ENCODE measurements around the gene TLX1. TPM values are rescaled to one million over a fixed set of nuclear protein-coding genes. Genes with fewer than 3 reads are reported as not detected.

Gene TLX1
- total RNA-seq, 1 experiment from 2014 or later: not detected

DNA sequence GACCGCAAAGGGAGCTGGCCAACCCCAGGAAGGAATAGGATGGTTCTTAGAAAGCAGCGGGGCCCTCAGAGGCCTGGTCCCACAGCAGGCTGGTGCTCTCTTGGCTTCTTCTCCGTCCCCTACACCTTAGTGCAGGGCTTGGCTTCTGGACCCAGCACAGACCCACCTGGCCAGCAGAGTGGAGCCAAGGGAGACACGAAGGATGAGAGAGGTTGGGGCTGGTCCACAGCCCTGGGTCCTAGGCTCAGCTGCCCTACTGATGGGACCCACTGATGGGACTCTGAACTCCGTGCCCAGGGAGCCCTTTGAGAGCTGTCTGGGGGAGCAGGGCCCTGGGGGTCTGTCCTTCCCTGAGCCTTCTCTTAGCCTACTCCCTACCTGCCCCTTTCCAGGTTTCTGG, 6.2 kb upstream of the TLX1 start:
- Mint-ChIP-seq H3K9me3 (ENCODE audit: unreplicated experiment) (no peaks in the 10 kb centered on the region), H3K27ac (ENCODE audit: low read depth, unreplicated experiment) (no peak overlapping the region), H3K4me1 (ENCODE audit: insufficient read depth, unreplicated experiment) (no peaks in the 10 kb centered on the region), H3K27me3 (ENCODE audit: insufficient read depth, unreplicated experiment) (peaks cover 67% of the 10 kb centered on the region), H3K4me3 (ENCODE audit: unreplicated experiment) (no peak overlapping the region), H3K36me3 (ENCODE audit: insufficient read depth, unreplicated experiment) (no peaks in the 10 kb centered on the region)
- DNase-seq (ENCODE audit: unreplicated experiment): no peak
- BruUV-seq (replicated peaks): no TSS peak
- TF ChIP-seq, protein P1, sequence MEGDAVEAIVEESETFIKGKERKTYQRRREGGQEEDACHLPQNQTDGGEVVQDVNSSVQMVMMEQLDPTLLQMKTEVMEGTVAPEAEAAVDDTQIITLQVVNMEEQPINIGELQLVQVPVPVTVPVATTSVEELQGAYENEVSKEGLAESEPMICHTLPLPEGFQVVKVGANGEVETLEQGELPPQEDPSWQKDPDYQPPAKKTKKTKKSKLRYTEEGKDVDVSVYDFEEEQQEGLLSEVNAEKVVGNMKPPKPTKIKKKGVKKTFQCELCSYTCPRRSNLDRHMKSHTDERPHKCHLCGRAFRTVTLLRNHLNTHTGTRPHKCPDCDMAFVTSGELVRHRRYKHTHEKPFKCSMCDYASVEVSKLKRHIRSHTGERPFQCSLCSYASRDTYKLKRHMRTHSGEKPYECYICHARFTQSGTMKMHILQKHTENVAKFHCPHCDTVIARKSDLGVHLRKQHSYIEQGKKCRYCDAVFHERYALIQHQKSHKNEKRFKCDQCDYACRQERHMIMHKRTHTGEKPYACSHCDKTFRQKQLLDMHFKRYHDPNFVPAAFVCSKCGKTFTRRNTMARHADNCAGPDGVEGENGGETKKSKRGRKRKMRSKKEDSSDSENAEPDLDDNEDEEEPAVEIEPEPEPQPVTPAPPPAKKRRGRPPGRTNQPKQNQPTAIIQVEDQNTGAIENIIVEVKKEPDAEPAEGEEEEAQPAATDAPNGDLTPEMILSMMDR (IDR thresholded peaks at IDR 0.05; ENCODE audit: unreplicated experiment): no peak
- intact Hi-C loops (cut with micrococcal nuclease): no loop called here
- CTCF ChIA-PET: interaction anchor here (0.9 to 4.4 kb wide), 3 partner anchors 17 to 37 kb away, joined by 3 to 50 read pairs (median 5); no protein-coding TSS in a partner anchor
- POLR2A ChIA-PET: no interaction called here

DNA sequence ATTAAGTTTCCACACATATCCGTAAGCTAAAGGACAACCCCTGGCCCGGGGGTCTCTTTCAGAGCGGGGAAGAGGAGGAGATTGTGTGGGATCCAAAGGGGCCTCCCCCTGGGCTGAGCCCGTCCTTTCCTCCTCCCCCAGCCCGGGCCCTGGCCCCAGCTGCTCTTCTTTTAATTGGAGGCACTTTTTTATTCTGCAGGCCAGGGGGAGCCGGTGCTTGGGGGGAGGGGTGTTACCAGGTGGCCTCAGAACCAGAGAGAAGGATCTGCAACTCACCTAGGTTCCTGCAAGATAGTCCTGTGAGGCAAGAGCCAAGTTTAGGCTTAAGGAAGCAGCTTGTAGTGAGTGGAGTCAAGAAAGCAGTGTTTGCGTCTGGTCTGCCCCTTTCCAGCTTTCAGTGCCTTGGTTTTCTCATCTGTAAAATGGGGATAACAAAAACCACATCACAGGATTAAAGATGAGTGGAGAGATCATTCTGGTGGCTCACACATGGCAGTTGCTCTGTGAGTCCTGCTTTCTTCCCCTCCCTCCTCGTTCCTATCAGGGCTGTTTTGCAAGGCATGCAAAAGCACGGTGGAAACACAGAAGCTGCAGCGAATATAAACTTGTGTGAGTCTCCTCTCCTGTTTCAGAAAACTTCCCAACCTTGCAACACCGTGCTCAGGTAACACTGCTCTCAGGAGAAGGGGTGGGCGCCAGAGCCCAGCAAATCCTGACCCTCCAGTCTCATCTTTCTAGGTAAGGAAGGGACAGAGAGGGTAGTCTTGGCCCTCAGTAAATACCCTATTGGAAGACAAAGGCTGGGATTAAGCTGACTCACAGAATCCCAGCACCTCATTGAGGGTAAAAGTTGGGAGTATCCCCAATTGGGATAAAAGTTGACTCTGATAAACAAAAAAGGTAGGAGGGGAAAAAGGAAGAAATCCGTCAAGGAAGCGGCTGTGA, 4.1 kb upstream of the TLX1 start:
- Mint-ChIP-seq H3K36me3 (ENCODE audit: insufficient read depth, unreplicated experiment) (no peaks in the 10 kb centered on the region), H3K27ac (ENCODE audit: low read depth, unreplicated experiment) (no peak overlapping the region), H3K27me3 (ENCODE audit: insufficient read depth, unreplicated experiment) (peaks cover 49% of the 10 kb centered on the region), H3K9me3 (ENCODE audit: unreplicated experiment) (no peaks in the 10 kb centered on the region), H3K4me1 (ENCODE audit: insufficient read depth, unreplicated experiment) (no peaks in the 10 kb centered on the region), H3K4me3 (ENCODE audit: unreplicated experiment) (no peak overlapping the region)
- intact Hi-C loops (cut with micrococcal nuclease): no loop called here
- CTCF ChIA-PET: interaction anchor here (0.7 to 3.0 kb wide), 5 partner anchors 15 to 31 kb away, joined by 3 to 17 read pairs (median 3); no protein-coding TSS in a partner anchor
- POLR2A ChIA-PET: interaction anchor here (0.9 to 1.3 kb wide), 2 partner anchors 15 to 34 kb away, joined by 4 read pairs; no protein-coding TSS in a partner anchor
- no TSS peak for BruUV-seq (replicated peaks)
- no peak for DNase-seq (ENCODE audit: unreplicated experiment)
- TF ChIP-seq, protein P1 (IDR thresholded peaks at IDR 0.05; ENCODE audit: unreplicated experiment): no peak

DNA sequence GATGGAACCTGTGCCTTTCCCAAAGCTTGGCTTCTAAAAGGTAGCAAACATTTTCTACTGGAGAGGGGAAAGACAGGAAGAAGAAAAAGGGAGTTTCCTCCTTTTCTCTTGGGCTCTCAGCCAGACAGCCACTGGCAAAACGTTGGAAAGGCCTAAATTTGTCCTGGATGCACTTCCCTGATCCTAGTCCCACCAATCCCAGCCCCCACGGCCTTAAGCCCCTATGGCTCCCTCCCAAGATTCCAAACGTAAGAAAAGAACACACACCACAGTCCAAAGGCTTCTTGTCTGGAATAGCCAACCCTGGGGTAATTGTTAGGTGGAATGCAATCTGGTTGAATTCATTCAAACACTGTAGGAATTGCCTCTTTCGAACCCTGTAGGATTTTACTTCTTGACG, 959 bp upstream of the TLX1 start:
- intact Hi-C loops (cut with micrococcal nuclease): no loop called here
- no peaks in the 10 kb centered on the region for H3K4me1 Mint-ChIP-seq (ENCODE audit: insufficient read depth, unreplicated experiment)
- no TSS peak for BruUV-seq (replicated peaks)
- H3K27me3 Mint-ChIP-seq (ENCODE audit: insufficient read depth, unreplicated experiment): peaks cover 53% of the 10 kb centered on the region
- H3K4me3 Mint-ChIP-seq (ENCODE audit: unreplicated experiment): no peak overlapping the region
- no peak for DNase-seq (ENCODE audit: unreplicated experiment)
- H3K9me3 Mint-ChIP-seq (ENCODE audit: unreplicated experiment): no peaks in the 10 kb centered on the region
- TF ChIP-seq, protein P1 (IDR thresholded peaks at IDR 0.05; ENCODE audit: unreplicated experiment): no peak
- POLR2A ChIA-PET: interaction anchor here (1.4 kb wide), 1 partner anchor 12 kb away, joined by 4 read pairs; no protein-coding TSS in a partner anchor
- H3K36me3 Mint-ChIP-seq (ENCODE audit: insufficient read depth, unreplicated experiment): no peaks in the 10 kb centered on the region
- no peak overlapping the region for H3K27ac Mint-ChIP-seq (ENCODE audit: low read depth, unreplicated experiment)
- CTCF ChIA-PET: interaction anchor here (1.2 to 3.0 kb wide), 2 partner anchors 11 to 34 kb away, joined by 8 to 16 read pairs; no protein-coding TSS in a partner anchor

DNA sequence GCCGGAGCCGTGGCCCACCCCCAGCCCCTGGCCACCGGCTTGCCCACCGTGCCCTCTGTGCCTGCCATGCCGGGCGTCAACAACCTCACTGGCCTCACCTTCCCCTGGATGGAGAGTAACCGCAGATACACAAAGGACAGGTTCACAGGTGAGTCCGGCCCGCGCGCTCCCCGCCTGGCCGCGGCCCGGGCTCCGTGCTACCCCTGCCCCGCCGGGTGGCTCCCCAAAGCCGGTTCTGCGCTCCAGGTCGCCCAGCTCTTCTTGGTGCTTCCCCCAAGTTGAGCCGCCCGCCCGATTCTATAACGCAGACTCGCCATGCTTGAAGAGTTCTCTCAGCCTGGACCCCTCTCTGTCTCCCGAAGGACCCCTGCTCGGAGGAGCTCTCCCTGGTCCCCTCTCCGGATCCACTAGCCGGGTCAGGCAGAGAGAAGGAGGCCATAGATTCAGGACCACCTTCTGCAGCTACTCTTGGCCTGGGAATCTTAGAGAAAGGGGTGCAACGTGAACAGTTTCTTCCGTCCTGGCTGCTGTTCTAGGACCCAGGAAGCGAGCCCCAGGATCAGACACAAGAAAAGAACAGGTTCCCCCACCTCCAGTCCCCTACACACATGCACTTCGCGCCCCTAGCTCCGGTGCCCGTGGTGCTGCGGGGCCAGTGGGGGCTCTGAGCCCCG, 999 bp downstream of the TLX1 start:
- Mint-ChIP-seq H3K9me3 (ENCODE audit: unreplicated experiment) (no peaks in the 10 kb centered on the region), H3K36me3 (ENCODE audit: insufficient read depth, unreplicated experiment) (no peaks in the 10 kb centered on the region), H3K4me3 (ENCODE audit: unreplicated experiment) (no peak overlapping the region), H3K27me3 (ENCODE audit: insufficient read depth, unreplicated experiment) (peaks cover 48% of the 10 kb centered on the region), H3K27ac (ENCODE audit: low read depth, unreplicated experiment) (no peak overlapping the region), H3K4me1 (ENCODE audit: insufficient read depth, unreplicated experiment) (no peaks in the 10 kb centered on the region)
- intact Hi-C loops (cut with micrococcal nuclease): no loop called here
- ChIA-PET CTCF (interaction anchor here (1.2 to 2.2 kb wide), 3 partner anchors 10 to 72 kb away, joined by 5 to 9 read pairs (median 8); no protein-coding TSS in a partner anchor), POLR2A (interaction anchor here (0.7 kb wide), 1 partner anchor 38 kb away, joined by 3 read pairs; no protein-coding TSS in a partner anchor)
- BruUV-seq (replicated peaks): no TSS peak
- no peak for DNase-seq (ENCODE audit: unreplicated experiment)
- TF ChIP-seq, protein P1 (IDR thresholded peaks at IDR 0.05; ENCODE audit: unreplicated experiment): no peak

Data from MCF 10A (cell line).